ENCODE measurements around the gene SAMD11. TPM values are rescaled to one million over a fixed set of nuclear protein-coding genes. Genes with fewer than 3 reads are reported as not detected.

The SAMD11 gene
- total and polyA plus RNA-seq, 2 experiments from 2014 or later: 32.2 to 146 TPM

GRCh38 chr1:972726-973458 lies 49.2 kb downstream of the SAMD11 start:
- H3K27me3 ChIP-seq: peaks cover 78% of the 10 kb centered on the region
- TF ChIP-seq CTCF (IDR thresholded peaks at IDR 0.05; ENCODE audit: low read depth, low read length): no peak

GRCh38 chr1:973459-974292 lies 50.0 kb downstream of the SAMD11 start:
- Histone ChIP-seq H3K27me3 (peaks cover 70% of the 10 kb centered on the region), H3K4me3 (no peak overlapping the region), H3K27ac (no peak overlapping the region), H3K36me3 (no peaks in the 10 kb centered on the region), H3K4me1 (ENCODE audit: low read depth) (no peaks in the 10 kb centered on the region), H3K9me3 (ENCODE audit: low read depth) (no peaks in the 10 kb centered on the region)
- no peak for DNase-seq (ENCODE audit: low read depth in 1 of 2, low spot score in 1 of 2)
- no peak for TF ChIP-seq CTCF (IDR thresholded peaks at IDR 0.05; ENCODE audit: low read depth, low read length)

More at GRCh38 chr1:972726-973458, 49.2 kb downstream of the SAMD11 start:
- H3K4me1 ChIP-seq (ENCODE audit: low read depth): no peaks in the 10 kb centered on the region
- no peaks in the 10 kb centered on the region for H3K36me3 ChIP-seq
- DNase-seq (ENCODE audit: low read depth in 1 of 2, low spot score in 1 of 2): no peak
- H3K4me3 ChIP-seq: no peak overlapping the region
- no peaks in the 10 kb centered on the region for H3K9me3 ChIP-seq (ENCODE audit: low read depth)
- H3K27ac ChIP-seq: no peak overlapping the region

- no peaks in the 10 kb centered on the region for H3K9me3 ChIP-seq (ENCODE audit: low read depth)
- H3K27ac ChIP-seq: no peak overlapping the region
- no peak for DNase-seq (ENCODE audit: low read depth in 1 of 2, low spot score in 1 of 2)
- H3K4me3 ChIP-seq: no peak overlapping the region
- no peaks in the 10 kb centered on the region for H3K36me3 ChIP-seq
- TF ChIP-seq CTCF (IDR thresholded peaks at IDR 0.05; ENCODE audit: low read depth, low read length): no peak
- no peaks in the 10 kb centered on the region for H3K4me1 ChIP-seq (ENCODE audit: low read depth)
- peaks cover 64% of the 10 kb centered on the region for H3K27me3 ChIP-seq
Observed at GRCh38 chr1:974293-974640, 50.5 kb downstream of the SAMD11 start.

GRCh38 chr1:974687-975328 lies 51.1 kb downstream of the SAMD11 start:
- DNase-seq (ENCODE audit: low read depth in 1 of 2, low spot score in 1 of 2): no peak
- H3K36me3 ChIP-seq: no peaks in the 10 kb centered on the region
- no peak overlapping the region for H3K27ac ChIP-seq
- H3K4me1 ChIP-seq (ENCODE audit: low read depth): no peaks in the 10 kb centered on the region
- H3K9me3 ChIP-seq (ENCODE audit: low read depth): no peaks in the 10 kb centered on the region
- TF ChIP-seq CTCF (IDR thresholded peaks at IDR 0.05; ENCODE audit: low read depth, low read length): no peak
- no peak overlapping the region for H3K4me3 ChIP-seq
- peaks cover 59% of the 10 kb centered on the region for H3K27me3 ChIP-seq

- TF ChIP-seq CTCF (IDR thresholded peaks at IDR 0.05; ENCODE audit: low read depth, low read length): no peak
- Histone ChIP-seq H3K27ac (no peak overlapping the region), H3K36me3 (no peaks in the 10 kb centered on the region), H3K9me3 (ENCODE audit: low read depth) (no peaks in the 10 kb centered on the region), H3K4me1 (ENCODE audit: low read depth) (no peaks in the 10 kb centered on the region), H3K4me3 (no peak overlapping the region), H3K27me3 (peaks cover 53% of the 10 kb centered on the region)
- no peak for DNase-seq (ENCODE audit: low read depth in 1 of 2, low spot score in 1 of 2)
Observed at GRCh38 chr1:975365-975764, 51.6 kb downstream of the SAMD11 start.
